ENCODE results near the gene FBP1. TPM values are rescaled to one million over a fixed set of nuclear protein-coding genes. Genes with fewer than 3 reads are reported as not detected.

Gene FBP1
- polyA plus RNA-seq, 3 donors, result 82.2 to 95.5 (median 84.4) TPM

DNA sequence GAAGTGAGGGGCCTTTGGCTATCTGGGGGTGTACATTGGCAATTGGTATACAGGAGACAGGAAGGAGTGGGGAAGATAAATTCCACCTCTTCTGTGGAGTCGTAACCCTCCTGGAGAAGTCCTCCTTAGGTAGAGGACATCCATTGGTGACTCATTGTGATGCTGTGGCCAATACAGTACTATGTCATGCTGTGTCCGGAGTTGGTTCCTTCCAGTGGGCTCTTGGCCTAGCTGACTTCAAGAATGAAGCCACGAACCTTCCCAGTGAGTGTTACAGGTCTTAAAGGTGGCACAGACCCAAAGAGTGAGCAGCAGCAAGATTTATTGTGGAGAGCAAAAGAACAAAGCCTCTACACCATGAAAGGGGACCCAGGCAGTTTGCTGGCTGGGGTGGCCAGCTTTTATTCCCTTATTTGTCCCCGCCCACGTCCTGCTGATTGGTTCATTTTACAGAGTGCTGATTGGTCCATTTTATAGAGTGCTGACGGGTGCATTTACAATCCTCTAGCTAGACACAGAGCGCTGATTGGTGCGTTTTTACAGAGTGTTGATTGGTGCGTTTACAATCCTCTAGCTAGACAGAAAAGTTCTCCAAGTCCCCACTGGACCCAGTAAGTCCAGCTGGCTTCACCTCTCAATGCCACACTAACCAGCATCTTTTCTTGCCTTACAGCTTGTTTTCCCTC lies 37.3 kb upstream of the FBP1 start:
- H2AFZ ChIP-seq (ENCODE audit: insufficient read depth, low read depth, low read length, poor library complexity, severe bottlenecking), result no peak overlapping the region
- no peak overlapping the region for H3K27ac ChIP-seq (ENCODE audit: low read depth in 1 of 2, low read length in 2 of 2)
- no peaks in the 10 kb centered on the region for H3K4me1 ChIP-seq (ENCODE audit: control insufficient read depth in 1 of 2, insufficient read depth in 2 of 2, low read length in 2 of 2)
- DNase-seq, result no peak
- intact Hi-C loops (cut with micrococcal nuclease), result no loop called here
- no peaks in the 10 kb centered on the region for H3K36me3 ChIP-seq (replicated peaks in 1 of 2; ENCODE audit: control insufficient read depth in 1 of 2, insufficient read depth in 2 of 2, low read length in 2 of 2)
- Mint-ChIP-seq H3K27me3 (ENCODE audit: low read depth in 3 of 3) (peaks cover 2 to 8% (median 4%) of the 10 kb centered on the region in 3 donors), H3K4me3 (no peak overlapping the region), H3K4me1 (no peaks in the 10 kb centered on the region), H3K36me3 (no peaks in the 10 kb centered on the region), H3K27ac (no peak overlapping the region), H3K9me3 (peaks cover 0 to 7% (median 3%) of the 10 kb centered on the region in 7 donors)
- no peaks in the 10 kb centered on the region for H3K79me2 ChIP-seq (ENCODE audit: insufficient read depth, low read length)
- WGBS (ENCODE audit: insufficient coverage), result 93% methylated on average over 7 of the region's 9 CpGs
- no peak overlapping the region for H3K4me2 ChIP-seq (replicated peaks; ENCODE audit: extremely low read depth, low read length, poor library complexity, severe bottlenecking)
- TF ChIP-seq, protein P1, sequence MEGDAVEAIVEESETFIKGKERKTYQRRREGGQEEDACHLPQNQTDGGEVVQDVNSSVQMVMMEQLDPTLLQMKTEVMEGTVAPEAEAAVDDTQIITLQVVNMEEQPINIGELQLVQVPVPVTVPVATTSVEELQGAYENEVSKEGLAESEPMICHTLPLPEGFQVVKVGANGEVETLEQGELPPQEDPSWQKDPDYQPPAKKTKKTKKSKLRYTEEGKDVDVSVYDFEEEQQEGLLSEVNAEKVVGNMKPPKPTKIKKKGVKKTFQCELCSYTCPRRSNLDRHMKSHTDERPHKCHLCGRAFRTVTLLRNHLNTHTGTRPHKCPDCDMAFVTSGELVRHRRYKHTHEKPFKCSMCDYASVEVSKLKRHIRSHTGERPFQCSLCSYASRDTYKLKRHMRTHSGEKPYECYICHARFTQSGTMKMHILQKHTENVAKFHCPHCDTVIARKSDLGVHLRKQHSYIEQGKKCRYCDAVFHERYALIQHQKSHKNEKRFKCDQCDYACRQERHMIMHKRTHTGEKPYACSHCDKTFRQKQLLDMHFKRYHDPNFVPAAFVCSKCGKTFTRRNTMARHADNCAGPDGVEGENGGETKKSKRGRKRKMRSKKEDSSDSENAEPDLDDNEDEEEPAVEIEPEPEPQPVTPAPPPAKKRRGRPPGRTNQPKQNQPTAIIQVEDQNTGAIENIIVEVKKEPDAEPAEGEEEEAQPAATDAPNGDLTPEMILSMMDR (IDR thresholded peaks at IDR 0.05), result no peak
- peaks cover 0 to 3% of the 10 kb centered on the region in 2 donors for H3K9me3 ChIP-seq (replicated peaks in 1 of 2; ENCODE audit: control insufficient read depth in 1 of 2, insufficient read depth in 1 of 2, low read length in 2 of 2)
- H3K27me3 ChIP-seq (ENCODE audit: control insufficient read depth in 2 of 2, insufficient read depth in 2 of 2, low read length in 2 of 2), result peaks cover 2% of the 10 kb centered on the region in 2 donors
- no peak overlapping the region for H3K9ac ChIP-seq (ENCODE audit: insufficient read depth, low read length, poor library complexity, severe bottlenecking)
- no peaks in the 10 kb centered on the region for H4K20me1 ChIP-seq (ENCODE audit: insufficient read depth, low read length)
- no peak overlapping the region for H3K4me3 ChIP-seq (replicated peaks in 1 of 3; ENCODE audit: low read depth in 2 of 3, low read length in 3 of 3)

DNA sequence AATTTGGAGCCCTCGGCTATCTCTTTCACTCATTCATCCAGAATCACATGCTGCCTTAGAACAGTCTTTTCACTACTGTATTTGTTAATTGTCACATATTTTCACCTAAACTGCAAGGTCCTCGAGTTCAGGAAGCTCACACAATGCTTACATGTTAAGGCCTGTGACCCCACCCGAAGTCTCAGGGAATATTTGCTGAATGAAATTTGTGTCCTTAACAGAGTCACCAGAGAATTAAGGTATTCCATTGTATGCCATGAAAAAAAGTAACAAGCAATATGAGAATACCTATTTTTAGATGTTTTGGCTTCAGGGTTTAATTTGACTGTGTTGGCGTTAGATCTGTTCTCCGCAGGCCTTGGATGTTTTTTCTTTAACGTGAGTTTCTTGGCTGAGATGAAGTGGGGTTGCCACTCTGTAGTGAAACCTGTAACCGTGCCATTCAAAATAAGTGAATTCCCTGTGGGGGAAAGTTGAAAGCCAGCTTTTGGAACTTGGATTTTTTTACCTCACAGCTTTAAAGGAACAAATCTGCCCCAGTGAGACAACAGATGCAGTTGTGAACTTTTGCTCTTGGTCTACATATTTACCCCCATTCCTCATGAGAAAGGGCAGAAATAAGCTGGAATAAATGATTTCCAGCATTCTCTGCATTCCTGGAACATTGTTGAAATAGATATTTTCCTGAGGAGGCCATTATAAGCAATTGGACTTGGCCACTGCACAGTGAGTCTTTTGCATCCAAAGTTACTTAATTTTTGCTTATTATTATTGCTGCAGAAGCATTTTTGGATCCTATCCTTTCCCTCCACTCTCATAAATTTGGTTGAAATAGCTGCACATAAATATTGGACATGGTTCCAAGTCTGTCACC lies 35.9 kb upstream of the FBP1 start:
- H3K4me2 ChIP-seq (replicated peaks; ENCODE audit: extremely low read depth, low read length, poor library complexity, severe bottlenecking), result no peak overlapping the region
- H3K4me3 ChIP-seq (replicated peaks in 1 of 3; ENCODE audit: low read depth in 2 of 3, low read length in 3 of 3), result no peak overlapping the region
- H3K79me2 ChIP-seq (ENCODE audit: insufficient read depth, low read length), result no peaks in the 10 kb centered on the region
- H3K9ac ChIP-seq (ENCODE audit: insufficient read depth, low read length, poor library complexity, severe bottlenecking), result no peak overlapping the region
- H3K27ac Mint-ChIP-seq, result no peak overlapping the region
- H3K36me3 Mint-ChIP-seq, result no peaks in the 10 kb centered on the region
- TF ChIP-seq, protein P1 (IDR thresholded peaks at IDR 0.05), result no peak
- no peak overlapping the region for H3K27ac ChIP-seq (ENCODE audit: low read depth in 1 of 2, low read length in 2 of 2)
- peaks cover 0 to 7% (median 3%) of the 10 kb centered on the region in 7 donors for H3K9me3 Mint-ChIP-seq
- peaks cover 4 to 13% (median 4%) of the 10 kb centered on the region in 3 donors for H3K27me3 Mint-ChIP-seq (ENCODE audit: low read depth in 3 of 3)
- H3K4me1 ChIP-seq (ENCODE audit: control insufficient read depth in 1 of 2, insufficient read depth in 2 of 2, low read length in 2 of 2), result no peaks in the 10 kb centered on the region
- peaks cover 0 to 3% of the 10 kb centered on the region in 2 donors for H3K9me3 ChIP-seq (replicated peaks in 1 of 2; ENCODE audit: control insufficient read depth in 1 of 2, insufficient read depth in 1 of 2, low read length in 2 of 2)
- H3K27me3 ChIP-seq (ENCODE audit: control insufficient read depth in 2 of 2, insufficient read depth in 2 of 2, low read length in 2 of 2), result peaks cover 2% of the 10 kb centered on the region in 2 donors
- H3K4me1 Mint-ChIP-seq, result no peaks in the 10 kb centered on the region
- intact Hi-C loops (cut with micrococcal nuclease), result no loop called here
- no peaks in the 10 kb centered on the region for H4K20me1 ChIP-seq (ENCODE audit: insufficient read depth, low read length)
- DNase-seq, result no peak
- no peaks in the 10 kb centered on the region for H3K36me3 ChIP-seq (replicated peaks in 1 of 2; ENCODE audit: control insufficient read depth in 1 of 2, insufficient read depth in 2 of 2, low read length in 2 of 2)
- H3K4me3 Mint-ChIP-seq, result no peak overlapping the region
- WGBS (ENCODE audit: insufficient coverage), result 100% methylated on average over 4 of the region's 7 CpGs
- no peak overlapping the region for H2AFZ ChIP-seq (ENCODE audit: insufficient read depth, low read depth, low read length, poor library complexity, severe bottlenecking)
